ENCODE data around the gene SHPK. TPM values are rescaled to one million over a fixed set of nuclear protein-coding genes. Genes with fewer than 3 reads are reported as not detected.

The SHPK gene
- total RNA-seq, 1 donor from 2014 or later: 35.5 TPM

DNA sequence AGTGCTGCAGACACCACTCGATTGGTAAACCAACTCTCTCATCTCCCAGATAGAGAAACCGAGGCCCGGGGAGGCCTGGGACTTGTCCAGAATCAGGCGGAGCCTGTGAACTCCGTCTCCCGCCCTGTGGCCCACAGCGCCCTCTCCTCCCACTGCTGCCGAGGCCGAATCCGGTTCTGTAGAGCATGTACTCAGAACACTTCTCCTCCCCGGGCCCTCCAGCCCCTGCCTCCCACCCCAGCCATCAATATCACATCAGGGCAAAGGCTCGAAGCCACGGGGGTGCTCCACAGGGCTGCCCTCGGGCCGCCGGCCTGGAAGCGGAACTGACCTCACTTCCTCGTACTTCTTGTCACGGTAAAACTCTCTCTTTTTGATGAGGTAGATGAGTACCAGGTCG, 45.5 kb upstream of the SHPK start:
- no peak for TF ChIP-seq CTCF (IDR thresholded peaks at IDR 0.05; ENCODE audit: partially characterized antibody, unreplicated experiment)
- no peaks in the 10 kb centered on the region for H3K27me3 Mint-ChIP-seq (ENCODE audit: unreplicated experiment)

DNA sequence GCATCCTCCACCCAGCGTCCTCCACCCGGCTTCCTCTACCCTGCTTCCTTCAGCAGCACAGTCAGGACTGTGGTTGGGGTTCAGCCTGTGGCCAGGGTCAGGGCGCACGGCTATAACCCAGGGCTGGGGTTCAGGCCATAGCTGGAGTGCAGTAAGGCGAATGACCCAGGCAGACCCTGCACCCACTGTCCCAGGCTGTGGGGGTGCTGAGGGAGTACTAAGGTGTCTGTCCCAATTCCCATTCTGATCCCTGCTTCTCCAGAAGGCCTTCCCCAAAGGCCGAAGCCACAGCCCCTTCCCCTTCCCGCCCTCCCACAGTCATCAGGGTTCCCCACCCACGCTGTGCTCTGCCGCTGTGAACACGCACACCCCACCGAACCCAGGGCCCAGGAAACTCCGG, 45.0 kb upstream of the SHPK start:
- TF ChIP-seq CTCF (IDR thresholded peaks at IDR 0.05; ENCODE audit: partially characterized antibody, unreplicated experiment): no peak
- Mint-ChIP-seq H3K9me3 (ENCODE audit: unreplicated experiment) (no peaks in the 10 kb centered on the region), H3K4me3 (ENCODE audit: unreplicated experiment) (no peak overlapping the region), H3K27ac (ENCODE audit: unreplicated experiment) (no peak overlapping the region), H3K27me3 (ENCODE audit: unreplicated experiment) (no peaks in the 10 kb centered on the region), H3K36me3 (ENCODE audit: unreplicated experiment) (no peaks in the 10 kb centered on the region), H3K4me1 (ENCODE audit: low read depth, unreplicated experiment) (peaks cover 2% of the 10 kb centered on the region)
- no peak for DNase-seq

More for the DNA sequence above, 45.5 kb upstream of the SHPK start:
- no peak overlapping the region for H3K4me3 Mint-ChIP-seq (ENCODE audit: unreplicated experiment)
- H3K9me3 Mint-ChIP-seq (ENCODE audit: unreplicated experiment): no peaks in the 10 kb centered on the region
- no peaks in the 10 kb centered on the region for H3K36me3 Mint-ChIP-seq (ENCODE audit: unreplicated experiment)
- no peak overlapping the region for H3K27ac Mint-ChIP-seq (ENCODE audit: unreplicated experiment)
- DNase-seq: no peak
- peaks cover 2% of the 10 kb centered on the region for H3K4me1 Mint-ChIP-seq (ENCODE audit: low read depth, unreplicated experiment)

- H3K27ac Mint-ChIP-seq (ENCODE audit: unreplicated experiment): no peak overlapping the region
- no peaks in the 10 kb centered on the region for H3K27me3 Mint-ChIP-seq (ENCODE audit: unreplicated experiment)
- no peak for TF ChIP-seq CTCF (IDR thresholded peaks at IDR 0.05; ENCODE audit: partially characterized antibody, unreplicated experiment)
- no peak for DNase-seq
- H3K9me3 Mint-ChIP-seq (ENCODE audit: unreplicated experiment): no peaks in the 10 kb centered on the region
- no peak overlapping the region for H3K4me3 Mint-ChIP-seq (ENCODE audit: unreplicated experiment)
- no peaks in the 10 kb centered on the region for H3K36me3 Mint-ChIP-seq (ENCODE audit: unreplicated experiment)
- peaks cover 2% of the 10 kb centered on the region for H3K4me1 Mint-ChIP-seq (ENCODE audit: low read depth, unreplicated experiment)
Observed at GRCh38 chr17:3679531-3680126, 43.6 kb upstream of the SHPK start.

GRCh38 chr17:3678821-3679530, 42.9 kb upstream of the SHPK start:
- H3K9me3 Mint-ChIP-seq (ENCODE audit: unreplicated experiment): no peaks in the 10 kb centered on the region
- peaks cover 2% of the 10 kb centered on the region for H3K4me1 Mint-ChIP-seq (ENCODE audit: low read depth, unreplicated experiment)
- no peak for TF ChIP-seq CTCF (IDR thresholded peaks at IDR 0.05; ENCODE audit: partially characterized antibody, unreplicated experiment)
- H3K36me3 Mint-ChIP-seq (ENCODE audit: unreplicated experiment): no peaks in the 10 kb centered on the region
- no peak overlapping the region for H3K27ac Mint-ChIP-seq (ENCODE audit: unreplicated experiment)
- no peak for DNase-seq
- H3K4me3 Mint-ChIP-seq (ENCODE audit: unreplicated experiment): no peak overlapping the region
- H3K27me3 Mint-ChIP-seq (ENCODE audit: unreplicated experiment): no peaks in the 10 kb centered on the region

DNA sequence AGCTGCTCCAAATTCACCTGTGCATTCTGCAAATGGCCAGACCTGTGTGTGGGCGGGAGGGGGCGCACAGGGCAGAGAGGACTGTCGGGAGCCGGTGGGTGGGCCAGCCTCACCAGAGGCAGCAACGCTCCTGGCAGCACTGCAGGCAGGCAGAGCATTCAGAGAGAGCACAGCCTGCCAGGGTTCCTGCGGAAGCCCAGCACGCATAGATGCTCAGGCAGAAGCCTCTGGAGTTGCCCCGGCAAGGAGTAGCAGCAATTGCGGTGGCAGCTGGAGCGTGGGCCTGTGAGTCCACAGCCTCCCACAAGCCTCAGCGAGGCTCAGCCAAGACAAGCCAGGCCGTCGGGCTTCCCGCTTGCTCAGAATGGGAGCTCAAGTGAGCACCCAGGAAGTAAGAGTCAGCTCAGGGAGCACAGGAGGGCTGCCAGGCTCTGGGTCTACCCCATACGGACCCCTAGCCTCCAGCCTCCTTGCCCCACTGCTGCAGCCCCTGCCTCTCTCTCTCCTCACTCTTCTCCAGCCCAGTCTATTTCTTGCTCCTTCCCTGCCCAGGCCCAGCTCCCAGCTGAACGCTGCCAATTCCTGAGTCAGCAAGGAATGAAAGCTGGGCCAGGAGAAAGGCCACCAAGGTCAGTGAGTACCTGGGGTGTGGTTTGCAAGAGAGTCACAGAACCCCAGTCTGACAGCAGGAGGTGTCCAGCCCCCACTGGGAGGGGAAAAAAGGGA, 42.2 kb upstream of the SHPK start:
- H3K27me3 Mint-ChIP-seq (ENCODE audit: unreplicated experiment): peaks cover 2% of the 10 kb centered on the region
- TF ChIP-seq CTCF (IDR thresholded peaks at IDR 0.05; ENCODE audit: partially characterized antibody, unreplicated experiment): no peak
- H3K9me3 Mint-ChIP-seq (ENCODE audit: unreplicated experiment): no peaks in the 10 kb centered on the region
- no peak for DNase-seq
- H3K27ac Mint-ChIP-seq (ENCODE audit: unreplicated experiment): no peak overlapping the region
- no peaks in the 10 kb centered on the region for H3K36me3 Mint-ChIP-seq (ENCODE audit: unreplicated experiment)
- H3K4me1 Mint-ChIP-seq (ENCODE audit: low read depth, unreplicated experiment): peaks cover 2% of the 10 kb centered on the region
- no peak overlapping the region for H3K4me3 Mint-ChIP-seq (ENCODE audit: unreplicated experiment)

Measured in glutamatergic neuron (in vitro differentiated cells).